BLaER1 treated with 17β-estradiol and CSF1 and Interleukin-3, amounts not matched to agents 10 nM and 100 nM (cell line): ENCODE data around the gene A2M.

Experiments
- H3K27ac ChIP-seq, 11 experiments: shearing (Covaris generic); formaldehyde crosslinking; 2 replicates each; pipeline ENCODE4 v1.8.1; 2022
- H3K27me3 ChIP-seq, 11 experiments: shearing (Covaris generic); formaldehyde crosslinking; 2 replicates each; pipeline ENCODE4 v1.8.1; 2022
- H3K36me3 ChIP-seq, 11 experiments: shearing (Covaris generic); formaldehyde crosslinking; 2 replicates each; pipeline ENCODE4 v1.8.1; 2022
- H3K4me1 ChIP-seq, 10 experiments: shearing (Covaris generic); formaldehyde crosslinking; 2 replicates each; pipeline ENCODE4 v1.8.1; 2022
- H3K4me2 ChIP-seq, 11 experiments: shearing (Covaris generic); formaldehyde crosslinking; 2 replicates each; pipeline ENCODE4 v1.8.1; 2022
- H3K4me3 ChIP-seq, 10 experiments: shearing (Covaris generic); formaldehyde crosslinking; 2 replicates each; pipeline ENCODE4 v1.8.1; 2022
- H3K9ac ChIP-seq, 11 experiments: shearing (Covaris generic); formaldehyde crosslinking; 2 replicates each; pipeline ENCODE4 v1.8.1; 2022
- H3K9me3 ChIP-seq, 11 experiments: shearing (Covaris generic); formaldehyde crosslinking; replicated peaks in 1 of 11; 2 replicates each; pipeline ENCODE4 v1.8.1; 2022
- H4K20me1 ChIP-seq, 11 experiments: shearing (Covaris generic); formaldehyde crosslinking; 2 replicates each; pipeline ENCODE4 v1.8.1; 2022
- Cebpa-rat ChIP-seq, 11 experiments: shearing (Covaris generic); IDR thresholded peaks; 2 replicates each; pipeline ENCODE4 v1.8.1; 2022

A2M gene

GRCh38 chr12:9064815-9065606 lies 50.7 kb downstream of the A2M start:
- H3K36me3 ChIP-seq, result peaks cover 0 to 11% (median 0%) of the 10 kb centered on the region in 11 experiments; a peak in 2 of 22 replicates
- peak overlapping the region; percentile 76 to 95 (median 85) for H3K9ac ChIP-seq
- H3K4me2 ChIP-seq, result peak overlapping the region; percentile 85 to 98 (median 96)
- no peak for TF ChIP-seq Cebpa-rat (IDR thresholded peaks at IDR 0.05)
- peaks cover 0 to 29% (median 7%) of the 10 kb centered on the region in 10 experiments; a peak in 12 of 20 replicates for H3K4me1 ChIP-seq
- peaks cover 0 to 17% (median 5%) of the 10 kb centered on the region in 11 experiments; a peak in 9 of 22 replicates for H3K27me3 ChIP-seq
- H3K4me3 ChIP-seq, result peak overlapping the region; percentile 69 to 91 (median 78)
- peak overlapping the region; percentile 72 to 91 (median 81) for H3K27ac ChIP-seq
- no peaks in the 10 kb centered on the region for H4K20me1 ChIP-seq
- H3K9me3 ChIP-seq, result peaks cover 8 to 17% (median 14%) of the 10 kb centered on the region in 11 experiments; a peak in 20 of 22 replicates

GRCh38 chr12:9064201-9064814 lies 51.4 kb downstream of the A2M start:
- Histone ChIP-seq H3K4me2 (peak overlapping the region; percentile 85 to 98 (median 96)), H3K27me3 (peaks cover 0 to 17% (median 5%) of the 10 kb centered on the region in 11 experiments; a peak in 9 of 22 replicates), H3K4me3 (peak overlapping the region; percentile 69 to 91 (median 78)), H3K9me3 (peaks cover 8 to 17% (median 14%) of the 10 kb centered on the region in 11 experiments; a peak in 20 of 22 replicates), H3K4me1 (peaks cover 0 to 29% (median 7%) of the 10 kb centered on the region in 10 experiments; a peak in 12 of 20 replicates), H3K36me3 (peaks cover 0 to 11% (median 0%) of the 10 kb centered on the region in 11 experiments; a peak in 2 of 22 replicates), H4K20me1 (no peaks in the 10 kb centered on the region), H3K27ac (peak overlapping the region; percentile 72 to 91 (median 81)), H3K9ac (peak overlapping the region; percentile 76 to 95 (median 85))
- TF ChIP-seq Cebpa-rat (IDR thresholded peaks at IDR 0.05), result no peak

- no peaks in the 10 kb centered on the region for H4K20me1 ChIP-seq
- H3K27me3 ChIP-seq, result no peaks in the 10 kb centered on the region
- H3K36me3 ChIP-seq, result no peaks in the 10 kb centered on the region
- no peak overlapping the region for H3K4me2 ChIP-seq
- H3K27ac ChIP-seq, result no peak overlapping the region
- H3K4me3 ChIP-seq, result no peak overlapping the region
- TF ChIP-seq Cebpa-rat (IDR thresholded peaks at IDR 0.05), result no peak
- H3K9ac ChIP-seq, result no peak overlapping the region
- H3K9me3 ChIP-seq, result peaks cover 0 to 8% (median 0%) of the 10 kb centered on the region in 11 experiments; a peak in 8 of 22 replicates
- peaks cover 11 to 15% (median 13%) of the 10 kb centered on the region in 10 experiments; a peak in 19 of 20 replicates for H3K4me1 ChIP-seq
Observed at GRCh38 chr12:9052610-9053009, 63.1 kb downstream of the A2M start.

GRCh38 chr12:9051158-9051550 lies 64.6 kb downstream of the A2M start:
- H3K4me2 ChIP-seq, result peak overlapping the region; percentile 33 to 65 (median 46); a peak in 21 of 22 replicates
- H3K27me3 ChIP-seq, result no peaks in the 10 kb centered on the region
- no peak overlapping the region for H3K4me3 ChIP-seq
- peak overlapping the region in 5 of 11 experiments; percentile 12 to 45 (median 36); a peak in 6 of 22 replicates for H3K27ac ChIP-seq
- H3K9ac ChIP-seq, result no peak overlapping the region
- no peaks in the 10 kb centered on the region for H4K20me1 ChIP-seq
- H3K9me3 ChIP-seq, result peaks cover 0 to 8% (median 0%) of the 10 kb centered on the region in 11 experiments; a peak in 8 of 22 replicates
- TF ChIP-seq Cebpa-rat (IDR thresholded peaks at IDR 0.05), result no peak
- no peaks in the 10 kb centered on the region for H3K36me3 ChIP-seq
- H3K4me1 ChIP-seq, result peaks cover 11 to 19% (median 14%) of the 10 kb centered on the region in 10 experiments; a peak in 19 of 20 replicates

GRCh38 chr12:9050521-9051157 lies 65.1 kb downstream of the A2M start:
- Histone ChIP-seq H3K27ac (peak overlapping the region in 5 of 11 experiments; percentile 12 to 45 (median 36); a peak in 6 of 22 replicates), H3K4me2 (peak overlapping the region; percentile 33 to 65 (median 46); a peak in 21 of 22 replicates), H3K9me3 (peaks cover 0 to 9% (median 0%) of the 10 kb centered on the region in 11 experiments; a peak in 8 of 22 replicates), H3K36me3 (no peaks in the 10 kb centered on the region), H3K9ac (no peak overlapping the region), H3K27me3 (no peaks in the 10 kb centered on the region), H3K4me3 (no peak overlapping the region), H3K4me1 (peaks cover 11 to 19% (median 14%) of the 10 kb centered on the region in 10 experiments; a peak in 19 of 20 replicates), H4K20me1 (no peaks in the 10 kb centered on the region)
- no peak for TF ChIP-seq Cebpa-rat (IDR thresholded peaks at IDR 0.05)

- no peaks in the 10 kb centered on the region for H3K27me3 ChIP-seq
- no peaks in the 10 kb centered on the region for H4K20me1 ChIP-seq
- no peaks in the 10 kb centered on the region for H3K36me3 ChIP-seq
- peaks cover 0 to 11% (median 0%) of the 10 kb centered on the region in 11 experiments; a peak in 8 of 22 replicates for H3K9me3 ChIP-seq
- no peak overlapping the region for H3K4me3 ChIP-seq
- H3K27ac ChIP-seq, result no peak overlapping the region
- no peak overlapping the region for H3K4me2 ChIP-seq
- no peak for TF ChIP-seq Cebpa-rat (IDR thresholded peaks at IDR 0.05)
- H3K4me1 ChIP-seq, result peaks cover 11 to 19% (median 14%) of the 10 kb centered on the region in 10 experiments; a peak in 19 of 20 replicates
- H3K9ac ChIP-seq, result no peak overlapping the region
Observed at GRCh38 chr12:9049520-9050133, 66.1 kb downstream of the A2M start.

GRCh38 chr12:9048930-9049329 lies 66.8 kb downstream of the A2M start:
- Histone ChIP-seq H3K9ac (no peak overlapping the region), H3K36me3 (no peaks in the 10 kb centered on the region), H3K4me1 (peaks cover 11 to 19% (median 14%) of the 10 kb centered on the region in 10 experiments; a peak in 19 of 20 replicates), H3K4me2 (no peak overlapping the region), H3K27ac (no peak overlapping the region), H3K4me3 (no peak overlapping the region), H3K9me3 (peaks cover 0 to 11% (median 0%) of the 10 kb centered on the region in 11 experiments; a peak in 8 of 22 replicates), H3K27me3 (no peaks in the 10 kb centered on the region), H4K20me1 (no peaks in the 10 kb centered on the region)
- no peak for TF ChIP-seq Cebpa-rat (IDR thresholded peaks at IDR 0.05)

GRCh38 chr12:9047105-9047504 lies 68.6 kb downstream of the A2M start:
- Histone ChIP-seq H3K4me2 (peak overlapping the region in 1 of 11 experiments; percentile 35; a peak in 1 of 22 replicates), H3K36me3 (no peaks in the 10 kb centered on the region), H3K9me3 (peaks cover 0 to 11% (median 0%) of the 10 kb centered on the region in 11 experiments; a peak in 8 of 22 replicates), H4K20me1 (no peaks in the 10 kb centered on the region), H3K4me1 (peaks cover 11 to 19% (median 14%) of the 10 kb centered on the region in 10 experiments; a peak in 19 of 20 replicates), H3K4me3 (no peak overlapping the region), H3K27ac (no peak overlapping the region), H3K27me3 (no peaks in the 10 kb centered on the region), H3K9ac (no peak overlapping the region)
- TF ChIP-seq Cebpa-rat (IDR thresholded peaks at IDR 0.05), result no peak
